ENCODE data around the gene ATOH1.

The ATOH1 gene

DNA sequence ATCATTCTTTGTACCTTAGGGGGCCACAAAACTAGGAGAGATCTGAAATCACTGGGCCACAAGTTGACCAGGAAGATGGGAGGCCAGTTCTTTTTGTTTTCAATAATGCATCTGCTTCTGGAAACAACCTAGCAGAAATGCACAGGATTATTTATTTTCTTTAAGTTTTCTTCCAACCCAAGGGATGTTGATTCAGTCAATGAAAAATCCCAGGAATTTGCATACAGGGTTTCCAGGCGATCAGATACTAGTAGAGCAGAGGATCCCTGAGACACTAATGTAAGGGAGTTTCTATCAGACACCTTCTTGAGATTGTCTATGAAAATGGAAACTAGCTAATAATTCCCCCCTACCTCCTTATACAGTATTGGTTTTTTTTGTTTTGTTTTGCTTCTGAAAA lies 7.4 kb downstream of the ATOH1 start:
- DNase-seq, result no peak

GRCh38 chr4:93839704-93840103 lies 11.2 kb downstream of the ATOH1 start:
- no peak for DNase-seq

DNA sequence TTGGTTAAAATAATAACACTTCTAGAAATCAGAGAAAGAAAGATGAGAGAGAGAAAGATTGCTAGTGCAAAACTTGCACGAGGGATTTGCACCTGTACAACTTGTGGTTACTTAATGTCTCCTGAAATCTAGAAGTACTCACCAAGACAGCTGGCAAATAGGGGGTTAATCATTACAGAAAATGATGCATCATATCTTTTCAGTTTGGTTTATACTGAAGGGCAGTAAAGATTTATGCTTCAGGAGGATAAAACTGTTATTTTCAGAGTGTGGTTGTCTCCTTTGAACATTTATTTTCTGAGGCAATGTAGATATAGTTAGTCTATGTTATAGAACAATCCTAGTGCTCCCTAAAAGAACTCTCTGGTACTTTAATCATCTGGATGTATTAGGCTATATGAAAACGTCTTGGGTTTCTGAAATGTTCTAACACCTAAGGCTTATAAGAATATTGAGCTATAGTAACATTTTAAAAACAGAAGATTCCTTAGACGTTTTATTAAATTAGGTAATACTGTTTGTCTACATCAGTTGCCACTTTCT lies 13.3 kb downstream of the ATOH1 start:
- no peak for DNase-seq

GRCh38 chr4:93842601-93843252 lies 14.2 kb downstream of the ATOH1 start:
- DNase-seq, result no peak

DNA sequence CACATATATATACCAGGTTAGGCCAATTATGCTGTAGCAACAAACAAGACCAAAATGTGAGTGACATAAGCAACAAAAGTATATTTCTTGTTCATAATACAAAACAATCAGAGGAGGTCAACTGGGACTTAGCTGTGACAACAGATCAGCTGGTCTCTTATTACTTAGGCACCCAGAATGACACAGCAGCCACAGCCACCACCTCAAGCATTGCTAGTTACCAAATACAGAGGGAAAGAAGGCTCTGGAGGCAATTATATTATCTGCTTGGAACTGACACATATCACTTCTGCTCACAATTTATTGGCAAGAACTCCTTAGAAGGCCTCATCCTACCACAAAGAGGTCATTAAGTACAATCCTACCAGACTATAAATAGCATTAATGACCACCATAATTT lies 15.2 kb downstream of the ATOH1 start:
- no peak for DNase-seq

DNA sequence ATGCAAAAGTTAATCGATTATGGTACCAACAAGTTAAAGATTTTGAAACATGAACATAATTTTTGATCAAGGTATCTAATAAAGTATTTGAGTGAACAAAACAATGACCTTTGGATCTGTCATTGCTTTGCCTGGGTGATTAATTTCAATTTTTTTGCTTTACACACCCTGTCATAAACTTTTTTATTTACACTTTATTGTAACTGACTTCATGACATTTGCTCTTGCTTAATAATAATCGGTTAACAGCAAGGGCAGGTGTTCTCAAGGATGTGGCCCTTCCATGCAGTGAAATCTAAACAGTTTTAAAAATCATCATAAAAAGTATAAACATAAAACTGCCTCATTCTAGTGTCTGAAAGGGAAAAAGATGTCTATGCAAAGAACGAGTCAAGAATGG lies 24.1 kb downstream of the ATOH1 start:
- no peak for DNase-seq

- no peak for DNase-seq
Observed at GRCh38 chr4:93855926-93856325, 27.4 kb downstream of the ATOH1 start.

DNA sequence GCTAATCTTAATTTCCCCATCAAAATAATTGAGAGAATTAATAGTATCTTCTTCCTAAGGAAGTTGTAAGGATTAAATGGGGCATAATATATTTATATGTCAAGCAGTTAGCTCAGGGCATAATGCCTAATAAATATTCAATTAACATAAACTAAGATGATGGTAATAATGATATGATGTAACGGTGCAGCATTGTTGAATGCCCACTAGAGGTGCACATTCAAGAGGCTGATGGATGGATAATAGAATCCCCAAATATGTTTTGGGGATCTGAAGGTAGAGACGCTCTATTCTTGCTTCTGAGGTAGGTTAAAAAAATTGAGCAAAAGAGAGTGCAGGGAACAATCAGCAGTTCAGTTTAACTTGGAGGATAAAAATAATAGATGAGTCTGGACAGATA lies 37.1 kb downstream of the ATOH1 start:
- no peak for DNase-seq

DNA sequence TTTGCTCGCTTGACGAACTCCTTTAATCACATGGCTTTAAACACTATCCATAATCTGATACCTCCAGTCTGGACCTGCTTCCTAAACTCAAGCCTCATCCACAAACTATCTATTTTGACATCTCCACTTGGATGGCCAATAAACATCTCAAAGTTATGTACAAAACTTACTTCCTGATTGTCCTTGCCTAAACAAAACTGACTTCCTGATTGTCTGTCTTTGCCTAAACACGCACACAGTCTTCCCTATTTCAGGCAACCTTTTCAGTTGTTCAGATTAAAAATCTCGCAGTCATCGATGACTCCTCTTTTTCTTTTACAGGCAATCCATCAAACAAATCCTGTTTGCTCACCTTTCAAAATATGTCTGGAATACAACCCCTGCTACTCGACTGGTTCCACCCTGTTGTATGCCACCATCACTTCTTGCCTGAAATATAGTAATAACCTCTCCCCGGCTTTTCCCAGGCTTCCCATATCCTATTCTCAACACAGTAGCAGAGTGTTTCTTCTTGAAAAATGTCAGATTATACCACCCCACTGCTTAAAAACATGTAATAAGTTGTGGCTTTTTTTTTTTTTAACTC lies 39.0 kb downstream of the ATOH1 start:
- no peak for DNase-seq

DNA sequence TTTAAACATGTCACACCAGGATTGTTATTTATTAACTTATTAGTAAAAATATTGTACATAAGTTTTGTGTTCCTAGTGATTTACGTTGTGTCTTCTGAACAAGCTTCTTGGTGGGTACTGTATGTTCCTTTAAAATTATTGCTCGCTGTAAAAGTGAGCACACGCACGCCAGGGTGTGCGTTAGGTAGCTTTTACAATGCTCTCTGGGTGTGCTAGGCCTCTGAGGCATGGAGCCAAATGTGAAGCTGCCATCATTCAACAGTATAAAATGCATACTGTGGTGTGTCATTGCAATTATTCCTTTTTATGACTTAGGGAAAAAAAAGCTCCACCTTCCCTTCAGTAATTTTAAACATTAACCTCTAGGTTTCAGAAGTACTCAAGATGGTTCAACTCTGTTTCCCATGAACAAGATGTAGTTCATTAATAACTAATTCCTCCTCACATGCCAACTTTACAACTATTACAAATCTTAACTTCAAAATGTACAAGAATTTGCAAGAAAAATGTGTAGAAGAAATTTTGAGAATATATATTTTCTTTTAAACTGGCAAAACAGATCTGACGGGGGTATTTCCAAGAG lies 42.4 kb downstream of the ATOH1 start:
- DNase-seq, result no peak

- no peak for DNase-seq
Observed at GRCh38 chr4:93876754-93877153, 48.2 kb downstream of the ATOH1 start.

- DNase-seq, result no peak
Observed at GRCh38 chr4:93878566-93878965, 50.0 kb downstream of the ATOH1 start.

GRCh38 chr4:93879919-93880318 lies 51.4 kb downstream of the ATOH1 start:
- no peak for DNase-seq

All from CD4-positive, alpha-beta T cell treated with Interleukin-12 subunit alpha and Interleukin-12 subunit beta, for 1 hour (primary cell).